HepG2 (cell line): Measurements from ENCODE around the gene HCAR1. TPM values are rescaled to one million over a fixed set of nuclear protein-coding genes. Genes with fewer than 3 reads are reported as not detected.

Experiments used
- ATAC-seq: fragments of 200-7000 bp; cut with Tn5 transposase; 3 replicates; pipeline ENCODE4 v1.9.1; 2020; ENCODE audit warnings: mild to moderate bottlenecking, moderate library complexity
- BruUV-seq: library from RNA; stranded (reverse); fragments of 400-500 nt; replicated peaks from 2 replicates; lab custom pipeline; 2021; lab: Mats Ljungman, UMichigan
- CTCF ChIA-PET: fragments of 300-600 bp; formaldehyde crosslinking; extraction: SDS; loops from one replicate; lab custom pipeline; 2021; ENCODE audit warnings: low total read pairs, inconsistent platforms, low intra/inter-chr PET ratio; lab: Yijun Ruan, JAX
- POLR2A ChIA-PET: fragments of 350-600 bp; sonication (Branson Sonifier 250); formaldehyde crosslinking; loops from one replicate; lab custom pipeline; 2020; ENCODE audit warnings: antibody characterized with exemption, inconsistent platforms; lab: Yijun Ruan, JAX
- DNase-seq: peaks from one replicate; pipeline ENCODE4 v3.0.0-alpha.2; 2015; ENCODE audit warnings: low spot score
- FAIRE-seq: peaks from 3 replicates; lab custom pipeline; 2011; peaks lifted over from hg19 to GRCh38; lab: Jason Lieb, UNC
- H2AFZ ChIP-seq: one replicate; pipeline ENCODE4 v1.6.1; 2011; ENCODE audit warnings: low read length, inconsistent platforms
- H3K27ac ChIP-seq: fragments of 300-600 bp; 3 replicates; pipeline ENCODE4 v1.8.0; 2011; ENCODE audit warnings: mixed run types, mild to moderate bottlenecking, mixed read lengths, low read length, inconsistent platforms; ENCODE audit not compliant: insufficient read depth; ENCODE audit errors: extremely low read length
- H3K27me3 ChIP-seq, 2 experiments: fragments of 200-600 bp in 1 of 2; 2 replicates in 1 of 2; 3 replicates in 1 of 2; pipeline versions ENCODE4 v1.6.0 to v1.8.0; 2011; ENCODE audit warnings: low read length in 2 of 2, mild to moderate bottlenecking in 2 of 2, moderate library complexity in 2 of 2, inconsistent platforms in 1 of 2; ENCODE audit not compliant: insufficient read depth in 2 of 2, control insufficient read depth in 1 of 2
- H3K36me3 ChIP-seq, 2 experiments: fragments of 200-600 bp in 1 of 2; replicated peaks in 1 of 2; 2 replicates in 1 of 2; 3 replicates in 1 of 2; pipeline versions ENCODE4 v1.5.1 to v1.8.0; 2011; ENCODE audit warnings: low read length in 2 of 2, inconsistent platforms in 1 of 2; ENCODE audit not compliant: insufficient read depth in 2 of 2, control insufficient read depth in 1 of 2
- H3K4me1 ChIP-seq: 2 replicates; pipeline ENCODE4 v1.5.1; 2012; ENCODE audit warnings: low read length, inconsistent platforms; ENCODE audit not compliant: insufficient read depth
- H3K4me2 ChIP-seq: 2 replicates; pipeline ENCODE4 v1.6.0; 2011; ENCODE audit warnings: low read depth, low read length, inconsistent platforms
- H3K4me3 ChIP-seq, 3 experiments: fragments of 200-600 bp in 1 of 3; sonication (generic), shearing (Covaris generic) in 1 of 3; replicated peaks in 1 of 3; 2 replicates each; pipeline ENCODE4 v1.5.1; 2011 to 2016; ENCODE audit warnings: low read length in 3 of 3, inconsistent platforms in 2 of 3, low read depth in 2 of 3, mild to moderate bottlenecking in 2 of 3, control low read depth in 1 of 3, mixed read lengths in 1 of 3; ENCODE audit not compliant: insufficient read depth in 1 of 3
- H3K79me2 ChIP-seq: one replicate; pipeline ENCODE4 v1.6.1; 2011; ENCODE audit warnings: low read length, inconsistent platforms; ENCODE audit not compliant: insufficient read depth
- H3K9ac ChIP-seq: 2 replicates; pipeline ENCODE4 v1.6.0; 2011; ENCODE audit warnings: mild to moderate bottlenecking, low read depth, low read length, inconsistent platforms; ENCODE audit not compliant: insufficient read depth
- H3K9me3 ChIP-seq: 2 replicates; pipeline ENCODE4 v1.5.1; 2012; ENCODE audit warnings: mild to moderate bottlenecking, low read length
- H4K20me1 ChIP-seq: 2 replicates; pipeline ENCODE4 v1.6.0; 2011; ENCODE audit warnings: inconsistent platforms, mild to moderate bottlenecking, low read length, moderate library complexity; ENCODE audit not compliant: insufficient read depth
- RBM22 ChIP-seq: fragments of 200-400 bp; formaldehyde crosslinking; optimal IDR thresholded peaks from 2 replicates; pipeline ENCODE3; 2017; ENCODE audit warnings: mild to moderate bottlenecking, low read length, moderate library complexity
- SKIL ChIP-seq: sonication (generic); formaldehyde crosslinking; IDR thresholded peaks from 2 replicates; pipeline ENCODE4 v1.8.0; 2022; ENCODE audit warnings: missing genetic modification reagents, mild to moderate bottlenecking, moderate library complexity, borderline replicate concordance
- SNAI1 ChIP-seq: sonication (generic); formaldehyde crosslinking; IDR thresholded peaks from 2 replicates; pipeline ENCODE4 v1.5.0; 2020; ENCODE audit warnings: mild to moderate bottlenecking, missing genetic modification reagents, borderline replicate concordance
- ZBTB10 ChIP-seq: sonication (generic); formaldehyde crosslinking; IDR thresholded peaks from 2 replicates; pipeline ENCODE4 v1.4.0; 2020; ENCODE audit warnings: missing genetic modification reagents, borderline replicate concordance
- ZFX ChIP-seq: sonication (generic); formaldehyde crosslinking; IDR thresholded peaks from 2 replicates; pipeline ENCODE4 v1.4.0; 2020; ENCODE audit warnings: mild to moderate bottlenecking, low read depth, missing genetic modification reagents, moderate library complexity
- ZMYM4 ChIP-seq: sonication (generic); formaldehyde crosslinking; IDR thresholded peaks from 2 replicates; pipeline ENCODE4 v1.8.1; 2023; ENCODE audit warnings: mild to moderate bottlenecking, missing genetic modification reagents
- ZNF816 ChIP-seq: sonication (generic); formaldehyde crosslinking; IDR thresholded peaks from 2 replicates; pipeline ENCODE4 v1.8.0; 2022; ENCODE audit warnings: missing genetic modification reagents, mild to moderate bottlenecking, borderline replicate concordance
- WGBS: methylation state at CpG from one replicate; pipeline ENCODE4 v1.1.6; 2017; ENCODE audit warnings: low lambda C conversion rate; 5-methylcytosine and 5-hydroxymethylcytosine counted together
- in situ Hi-C: cut with HindIII; loops from 2 replicates; pipeline ENCODE4 v1.10.0; 2017; ENCODE audit warnings: low pct_unique_long_range_greater_than_20kb; ENCODE audit not compliant: extremely low pct_ligation_motif_present
- intact Hi-C: fragments of 100-400 bp; cut with micrococcal nuclease; formaldehyde crosslinking; loops from one replicate; pipeline ENCODE4 v1.10.0; 2022; ENCODE audit not compliant: unreplicated experiment
- polyA plus RNA-seq, 8 experiments: library from polyadenylated mRNA; depleted of rRNA in 3 of 8; stranded (reverse) in 7 of 8; unstranded in 1 of 8; fragments of >200 nt; fragmentation: Illumina TruSeq in 4 of 8; extraction: Trizol in 4 of 8; gene quantifications; 2 replicates each; pipeline versions ENCODE4 v1.2.1 to v1.2.3, GENCODE V29; 2011 to 2016; ENCODE audit warnings: low read depth in 4 of 8, missing spikeins in 1 of 8, mixed read lengths in 1 of 8; ENCODE audit not compliant: insufficient read depth in 1 of 8
- total RNA-seq, 5 experiments: library from RNA; depleted of rRNA; stranded (reverse); fragments of >200 nt; fragmentation: Illumina TruSeq; extraction: Trizol; gene quantifications; 2 replicates each; pipeline ENCODE4 v1.2.3, GENCODE V29; 2016; ENCODE audit warnings: low read depth in 1 of 5

Gene HCAR1
- total and polyA plus RNA-seq, 2 of the 13 experiments (the other 11 are each of a cell fraction or from before 2014, with no cell fraction given): 0.53 to 4.4 TPM

- POLR2A ChIA-PET: no interaction called here
- H4K20me1 ChIP-seq: no peaks in the 10 kb centered on the region
- no peaks in the 10 kb centered on the region for H3K36me3 ChIP-seq
- no peaks in the 10 kb centered on the region for H3K9me3 ChIP-seq
- intact Hi-C loops: no loop called here
- peak overlapping the region; percentile 65 for H2AFZ ChIP-seq
- TF ChIP-seq RBM22 (no peak), ZFX (CRISPR knock-in tag) (no peak), SNAI1 (CRISPR knock-in tag) (no peak)
- TF ChIP-seq, all 625 proteins: peak for 0
- Histone ChIP-seq H3K4me1 (peaks cover 39% of the 10 kb centered on the region), H3K4me2 (no peak overlapping the region; the same call in 1 of the 2 replicates), H3K27me3 (no peaks in the 10 kb centered on the region), H3K9ac (no peak overlapping the region), H3K79me2 (no peaks in the 10 kb centered on the region), H3K27ac (no peak overlapping the region), H3K4me3 (no peak overlapping the region)
- BruUV-seq: no TSS peak
- ATAC-seq: no peak
- 35% methylated on average over 9 of the region's 9 CpGs for WGBS
- FAIRE-seq: no peak
- in situ Hi-C loops: no loop called here
- CTCF ChIA-PET: no interaction called here
- DNase-seq: no peak
These were observed 16.8 kb upstream of the HCAR1 start for GRCh38 chr12:122747224-122748135.

- CTCF ChIA-PET: no interaction called here
- in situ Hi-C loops (no loop called here), intact Hi-C loops (no loop called here)
- H3K27me3 ChIP-seq: no peaks in the 10 kb centered on the region; a peak in 1 of 5 replicates
- no peaks in the 10 kb centered on the region for H3K9me3 ChIP-seq
- DNase-seq: no peak
- H3K4me1 ChIP-seq: peaks cover 15% of the 10 kb centered on the region
- H3K9ac ChIP-seq: no peak overlapping the region
- no peak overlapping the region for H2AFZ ChIP-seq
- no peak for FAIRE-seq
- BruUV-seq: no TSS peak
- no peaks in the 10 kb centered on the region for H4K20me1 ChIP-seq
- H3K4me2 ChIP-seq: no peak overlapping the region
- H3K79me2 ChIP-seq: no peaks in the 10 kb centered on the region
- POLR2A ChIA-PET: no interaction called here
- WGBS: 50% methylated on average over 7 of the region's 7 CpGs
- ATAC-seq: no peak
- H3K36me3 ChIP-seq: no peaks in the 10 kb centered on the region
- TF ChIP-seq ZBTB10 (CRISPR knock-in tag) (no peak), ZMYM4 (CRISPR knock-in tag) (no peak), SKIL (CRISPR knock-in tag) (no peak), ZNF816 (CRISPR knock-in tag) (no peak)
- no peak overlapping the region for H3K27ac ChIP-seq
- H3K4me3 ChIP-seq: no peak overlapping the region
These were observed 13.4 kb upstream of the HCAR1 start for GRCh38 chr12:122743895-122744525.
